ENCODE data around the gene MYOF. TPM values are rescaled to one million over a fixed set of nuclear protein-coding genes. Genes with fewer than 3 reads are reported as not detected.

Gene MYOF
- total and polyA plus RNA-seq, 9 of the 15 experiments (the other 6 are each of a cell fraction or from before 2014, with no cell fraction given), result 0.06 to 0.27 TPM; not detected in 7

DNA sequence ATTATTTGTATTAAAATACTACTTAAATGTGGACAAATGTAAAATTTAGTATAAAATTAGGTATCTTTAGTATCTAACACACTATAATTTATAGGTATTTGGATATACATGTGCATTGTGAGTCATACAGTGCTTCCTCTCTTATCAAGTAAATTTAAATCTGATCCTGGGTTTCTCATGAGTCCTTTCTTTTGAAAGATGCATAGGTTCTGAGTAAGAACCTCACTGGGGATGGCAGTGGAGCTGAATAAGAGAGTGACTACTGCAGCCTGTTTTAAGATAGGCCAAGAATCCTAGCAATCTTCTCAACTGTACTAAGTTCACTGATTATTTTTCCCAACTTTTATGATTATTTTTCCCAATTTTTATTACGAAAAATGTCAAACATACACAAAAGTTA, 30.4 kb upstream of the MYOF start (continued):
- TF ChIP-seq ELF1 (tag; IDR thresholded peaks at IDR 0.05), result no peak
- no peak for TF ChIP-seq ARID2 (IDR thresholded peaks at IDR 0.05)
- TF ChIP-seq DIDO1 (tag; IDR thresholded peaks at IDR 0.05; ENCODE audit: low read depth), result no peak

DNA sequence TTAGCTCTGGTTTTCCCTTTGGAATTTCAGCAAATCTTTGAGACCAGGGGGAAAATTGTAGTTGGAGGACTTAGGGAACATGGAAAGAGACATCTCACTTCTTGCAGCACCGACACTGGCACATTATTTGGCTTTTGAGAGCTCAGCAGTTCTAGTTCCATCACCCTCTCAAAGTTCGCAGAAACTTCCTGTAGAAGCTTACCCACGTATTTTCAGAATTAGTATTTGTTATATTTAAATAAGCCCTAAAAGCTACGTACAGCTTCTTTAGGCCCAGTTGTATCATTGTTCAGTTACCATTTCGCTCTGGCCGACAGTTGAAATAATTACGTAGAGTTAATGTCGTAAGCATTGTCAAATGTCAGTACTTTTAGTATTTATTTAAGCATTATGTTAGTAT, 27.7 kb upstream of the MYOF start:
- Histone ChIP-seq H3K4me3 (no peak overlapping the region), H3K36me3 (ENCODE audit: control insufficient read depth, insufficient read depth, low read length) (peaks cover 16% of the 10 kb centered on the region; the same call in 1 of the 3 replicates), H3K9me1 (ENCODE audit: control insufficient read depth, insufficient read depth, low read length) (no peaks in the 10 kb centered on the region), H3K9me3 (replicated peaks; ENCODE audit: control insufficient read depth, insufficient read depth, low read depth, low read length) (no peaks in the 10 kb centered on the region), H2AFZ (ENCODE audit: low read depth, low read length) (no peak overlapping the region), H3K4me1 (replicated peaks in 1 of 2; ENCODE audit: control insufficient read depth in 2 of 2, insufficient read depth in 2 of 2, low read length in 2 of 2) (no peaks in the 10 kb centered on the region), H3K27me3 (ENCODE audit: control insufficient read depth in 2 of 2, insufficient read depth in 2 of 2, low read length in 2 of 2) (no peaks in the 10 kb centered on the region), H3K4me2 (ENCODE audit: insufficient read depth, low read length) (no peak overlapping the region), H4K20me1 (replicated peaks; ENCODE audit: control insufficient read depth, insufficient read depth, low read length) (no peaks in the 10 kb centered on the region), H3K9ac (ENCODE audit: insufficient read depth in 1 of 2, low read depth in 2 of 2, low read length in 2 of 2) (no peak overlapping the region), H3K79me2 (ENCODE audit: control insufficient read depth, insufficient read depth, low read length) (no peaks in the 10 kb centered on the region), H3K27ac (ENCODE audit: extremely low read depth, low read depth, low read length) (no peak overlapping the region)
- intact Hi-C loops (cut with micrococcal nuclease) (loop anchor here (2.0 kb wide), 1 partner anchor 27 kb away; the partner anchor contains the start of gene MYOF), in situ Hi-C loops (cut with MboI) (no loop called here)
- DNase-seq (ENCODE audit: extremely low read depth in 1 of 4, low spot score in 3 of 4) (no peak), FAIRE-seq (no peak), ATAC-seq (no peak)
- 96% methylated on average over 8 of the region's 8 CpGs for WGBS (ENCODE audit: insufficient coverage, low coverage, missing lambda C conversion rate)
- TF ChIP-seq RBM15 (IDR thresholded peaks at IDR 0.05; ENCODE audit: insufficient read depth, low read length) (no peak), KDM5B (IDR thresholded peaks at IDR 0.05; ENCODE audit: insufficient replicate concordance, low read depth, low read length) (no peak), CCNT2 (IDR thresholded peaks at IDR 0.05; ENCODE audit: borderline replicate concordance, extremely low read depth, insufficient read length, low read depth, low read length) (no peak), SAFB2 (IDR thresholded peaks at IDR 0.05; ENCODE audit: borderline replicate concordance, low read depth, low read length, severe bottlenecking) (no peak), GATA2 (CRISPR knock-in tag; IDR thresholded peaks at IDR 0.05) (no peak), KDM1A (IDR thresholded peaks at IDR 0.05) (no peak)
- BruUV-seq (replicated peaks), result no TSS peak
- CTCF ChIA-PET (ENCODE audit: low intra/inter-chr PET ratio), result interaction anchor here (2.9 kb wide), 1 partner anchor 133 kb away, joined by 25 read pairs; no protein-coding TSS in a partner anchor
- POLR2A ChIA-PET, result interaction anchor here (0.6 to 0.7 kb wide), 2 partner anchors 44 to 133 kb away, joined by 3 read pairs; no protein-coding TSS in a partner anchor

All from K562 (cell line).